HepG2 (cell line): ENCODE results near the gene DNAJB6. TPM values are rescaled to one million over a fixed set of nuclear protein-coding genes. Genes with fewer than 3 reads are reported as not detected.

Experiments used
- ESRRA ChIP-seq: sonication (generic); formaldehyde crosslinking; IDR thresholded peaks from 2 replicates; pipeline ENCODE4 v1.5.1; 2020; ENCODE audit warnings: mild to moderate bottlenecking, low read depth, missing genetic modification reagents
- FOXA1 ChIP-seq, 2 experiments: fragments of 450-650 bp in 1 of 2; sonication (generic) in 1 of 2; formaldehyde crosslinking in 1 of 2; IDR thresholded peaks; 2 replicates each; pipeline versions ENCODE4 v1.4.0 to v1.6.1; 2016 to 2020; ENCODE audit warnings: missing genetic modification reagents in 1 of 2
- HIVEP1 ChIP-seq: sonication (generic); formaldehyde crosslinking; IDR thresholded peaks from 2 replicates; pipeline ENCODE4 v1.4.0; 2020; ENCODE audit warnings: mild to moderate bottlenecking, missing genetic modification reagents
- ISX ChIP-seq: sonication (generic); formaldehyde crosslinking; conservative IDR thresholded peaks from 2 replicates; pipeline ENCODE4 v1.5.0; 2020; ENCODE audit warnings: missing genetic modification reagents
- MBNL3 ChIP-seq: fragments of 250-450 bp; sonication (Bioruptor Pico); conservative IDR thresholded peaks from 2 replicates; pipeline ENCODE4 v1.8.0; 2022; ENCODE audit warnings: mild to moderate bottlenecking, inconsistent platforms
- NFATC3 ChIP-seq: sonication (generic); formaldehyde crosslinking; IDR thresholded peaks from 2 replicates; pipeline ENCODE4 v1.5.1; 2020; ENCODE audit warnings: mild to moderate bottlenecking, missing genetic modification reagents
- NFIC ChIP-seq: IDR thresholded peaks from 2 replicates; pipeline ENCODE4 v1.6.1; 2012; ENCODE audit warnings: mild to moderate bottlenecking, low read length, inconsistent platforms
- NR3C1 ChIP-seq: sonication (generic); formaldehyde crosslinking; IDR thresholded peaks from 2 replicates; pipeline ENCODE4 v1.4.0; 2020; ENCODE audit warnings: missing genetic modification reagents
- PTBP1 ChIP-seq: fragments of 200-400 bp; formaldehyde crosslinking; IDR thresholded peaks from 2 replicates; pipeline ENCODE4 v1.6.1; 2018; ENCODE audit warnings: low read length, low read depth; ENCODE audit not compliant: poor library complexity, severe bottlenecking
- RNF2 ChIP-seq: fragments of 450-650 bp; conservative IDR thresholded peaks from 2 replicates; pipeline ENCODE4 v1.6.1; 2016; ENCODE audit warnings: low read depth
- SAP130 ChIP-seq: IDR thresholded peaks from 2 replicates; pipeline ENCODE4 v1.6.1; 2016; ENCODE audit warnings: low read depth
- TCF12 ChIP-seq, 2 experiments: fragments of 450-650 bp in 1 of 2; sonication (generic) in 1 of 2; formaldehyde crosslinking in 1 of 2; IDR thresholded peaks; 2 replicates each; pipeline versions ENCODE4 v1.6.1 to v1.8.0; 2017 to 2022; ENCODE audit warnings: antibody characterized with exemption in 1 of 2, mild to moderate bottlenecking in 1 of 2, missing genetic modification reagents in 1 of 2, moderate library complexity in 1 of 2
- TFE3 ChIP-seq: IDR thresholded peaks from 2 replicates; pipeline ENCODE4 v1.6.1; 2016
- XRCC5 ChIP-seq: fragments of 200-400 bp; formaldehyde crosslinking; optimal IDR thresholded peaks from 2 replicates; pipeline ENCODE3; 2017; ENCODE audit warnings: mild to moderate bottlenecking, low read length
- ZNF329 ChIP-seq: sonication (generic); formaldehyde crosslinking; IDR thresholded peaks from 2 replicates; pipeline ENCODE4 v1.9.0; 2021; ENCODE audit warnings: low read depth, mild to moderate bottlenecking, missing genetic modification reagents
- ZNF530 ChIP-seq: sonication (generic); formaldehyde crosslinking; IDR thresholded peaks from 2 replicates; pipeline ENCODE4 v1.5.0; 2020; ENCODE audit warnings: low read depth, mild to moderate bottlenecking, missing genetic modification reagents
- polyA plus RNA-seq, 8 experiments: library from polyadenylated mRNA; depleted of rRNA in 3 of 8; stranded (reverse) in 7 of 8; unstranded in 1 of 8; fragments of >200 nt; fragmentation: Illumina TruSeq in 4 of 8; extraction: Trizol in 4 of 8; gene quantifications; 2 replicates each; pipeline versions ENCODE4 v1.2.1 to v1.2.3, GENCODE V29; 2011 to 2016; ENCODE audit warnings: low read depth in 4 of 8, missing spikeins in 1 of 8, mixed read lengths in 1 of 8; ENCODE audit not compliant: insufficient read depth in 1 of 8
- total RNA-seq, 5 experiments: library from RNA; depleted of rRNA; stranded (reverse); fragments of >200 nt; fragmentation: Illumina TruSeq; extraction: Trizol; gene quantifications; 2 replicates each; pipeline ENCODE4 v1.2.3, GENCODE V29; 2016; ENCODE audit warnings: low read depth in 1 of 5
- TF ChIP-seq, protein P1 (sequence below): conservative IDR thresholded peaks from 2 replicates; pipeline ENCODE4 v1.6.1; 2018; ENCODE audit warnings: missing genetic modification reagents
- TF ChIP-seq, protein P2 (sequence below): sonication (generic); formaldehyde crosslinking; IDR thresholded peaks from 2 replicates; pipeline ENCODE4 v1.4.0; 2020; ENCODE audit warnings: missing genetic modification reagents

DNAJB6 gene
- total and polyA plus RNA-seq, 2 of the 13 experiments (the other 11 are each of a cell fraction or from before 2014, with no cell fraction given) = 29.9 to 53.9 TPM

DNA sequence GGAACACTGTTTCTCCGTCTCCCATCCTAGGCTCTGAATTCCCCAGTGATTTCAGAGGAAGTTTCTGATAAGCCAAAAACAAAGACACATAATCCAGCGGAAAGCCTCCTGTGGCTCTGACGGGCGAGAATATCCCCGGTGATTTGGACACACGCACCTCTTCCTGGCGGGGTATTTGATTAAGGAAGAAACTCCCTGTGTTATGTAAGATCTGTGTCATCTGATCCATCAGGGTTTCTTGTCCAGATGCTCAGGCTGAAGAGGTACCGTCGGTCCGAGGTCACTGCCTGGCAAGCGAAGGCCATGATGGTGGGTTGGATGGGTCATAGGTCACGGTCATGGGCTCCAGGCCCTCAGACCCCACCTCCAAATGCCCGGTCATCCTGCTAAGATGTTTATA lies 39.6 kb upstream of the DNAJB6 start (continued):
- no peak for TF ChIP-seq FOXA1 (IDR thresholded peaks at IDR 0.05)
- TF ChIP-seq FOXA1 (CRISPR knock-in tag; IDR thresholded peaks at IDR 0.05) = no peak
- TF ChIP-seq TFE3 (CRISPR knock-in tag) = peak; percentile 49; the same call in 1 of the 2 replicates
- no peak for TF ChIP-seq TCF12 (IDR thresholded peaks at IDR 0.05)
- no peak for TF ChIP-seq TCF12 (CRISPR knock-in tag; IDR thresholded peaks at IDR 0.05)
- TF ChIP-seq SAP130 (CRISPR knock-in tag) = peak; percentile 26; the same call in 1 of the 2 replicates
- no peak for TF ChIP-seq NR3C1 (CRISPR knock-in tag)
- TF ChIP-seq PTBP1 = no peak
- TF ChIP-seq HIVEP1 (CRISPR knock-in tag) = peak; percentile 39; the same call in 1 of the 2 replicates
- TF ChIP-seq ZNF329 (CRISPR knock-in tag) = no peak
- no peak for TF ChIP-seq NFIC
- no peak for TF ChIP-seq NFATC3
- no peak for TF ChIP-seq MBNL3
- no peak for TF ChIP-seq RNF2
- TF ChIP-seq, protein P1, sequence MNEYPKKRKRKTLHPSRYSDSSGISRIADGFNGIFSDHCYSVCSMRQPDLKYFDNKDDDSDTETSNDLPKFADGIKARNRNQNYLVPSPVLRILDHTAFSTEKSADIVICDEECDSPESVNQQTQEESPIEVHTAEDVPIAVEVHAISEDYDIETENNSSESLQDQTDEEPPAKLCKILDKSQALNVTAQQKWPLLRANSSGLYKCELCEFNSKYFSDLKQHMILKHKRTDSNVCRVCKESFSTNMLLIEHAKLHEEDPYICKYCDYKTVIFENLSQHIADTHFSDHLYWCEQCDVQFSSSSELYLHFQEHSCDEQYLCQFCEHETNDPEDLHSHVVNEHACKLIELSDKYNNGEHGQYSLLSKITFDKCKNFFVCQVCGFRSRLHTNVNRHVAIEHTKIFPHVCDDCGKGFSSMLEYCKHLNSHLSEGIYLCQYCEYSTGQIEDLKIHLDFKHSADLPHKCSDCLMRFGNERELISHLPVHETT (CRISPR knock-in tag) = no peak
- TF ChIP-seq ISX (CRISPR knock-in tag) = no peak
- TF ChIP-seq ESRRA (CRISPR knock-in tag) = 0 out of 2 replicates have a peak, but pooled peaks have one; percentile 32
- TF ChIP-seq ZNF530 (CRISPR knock-in tag) = no peak
- TF ChIP-seq, protein P2, sequence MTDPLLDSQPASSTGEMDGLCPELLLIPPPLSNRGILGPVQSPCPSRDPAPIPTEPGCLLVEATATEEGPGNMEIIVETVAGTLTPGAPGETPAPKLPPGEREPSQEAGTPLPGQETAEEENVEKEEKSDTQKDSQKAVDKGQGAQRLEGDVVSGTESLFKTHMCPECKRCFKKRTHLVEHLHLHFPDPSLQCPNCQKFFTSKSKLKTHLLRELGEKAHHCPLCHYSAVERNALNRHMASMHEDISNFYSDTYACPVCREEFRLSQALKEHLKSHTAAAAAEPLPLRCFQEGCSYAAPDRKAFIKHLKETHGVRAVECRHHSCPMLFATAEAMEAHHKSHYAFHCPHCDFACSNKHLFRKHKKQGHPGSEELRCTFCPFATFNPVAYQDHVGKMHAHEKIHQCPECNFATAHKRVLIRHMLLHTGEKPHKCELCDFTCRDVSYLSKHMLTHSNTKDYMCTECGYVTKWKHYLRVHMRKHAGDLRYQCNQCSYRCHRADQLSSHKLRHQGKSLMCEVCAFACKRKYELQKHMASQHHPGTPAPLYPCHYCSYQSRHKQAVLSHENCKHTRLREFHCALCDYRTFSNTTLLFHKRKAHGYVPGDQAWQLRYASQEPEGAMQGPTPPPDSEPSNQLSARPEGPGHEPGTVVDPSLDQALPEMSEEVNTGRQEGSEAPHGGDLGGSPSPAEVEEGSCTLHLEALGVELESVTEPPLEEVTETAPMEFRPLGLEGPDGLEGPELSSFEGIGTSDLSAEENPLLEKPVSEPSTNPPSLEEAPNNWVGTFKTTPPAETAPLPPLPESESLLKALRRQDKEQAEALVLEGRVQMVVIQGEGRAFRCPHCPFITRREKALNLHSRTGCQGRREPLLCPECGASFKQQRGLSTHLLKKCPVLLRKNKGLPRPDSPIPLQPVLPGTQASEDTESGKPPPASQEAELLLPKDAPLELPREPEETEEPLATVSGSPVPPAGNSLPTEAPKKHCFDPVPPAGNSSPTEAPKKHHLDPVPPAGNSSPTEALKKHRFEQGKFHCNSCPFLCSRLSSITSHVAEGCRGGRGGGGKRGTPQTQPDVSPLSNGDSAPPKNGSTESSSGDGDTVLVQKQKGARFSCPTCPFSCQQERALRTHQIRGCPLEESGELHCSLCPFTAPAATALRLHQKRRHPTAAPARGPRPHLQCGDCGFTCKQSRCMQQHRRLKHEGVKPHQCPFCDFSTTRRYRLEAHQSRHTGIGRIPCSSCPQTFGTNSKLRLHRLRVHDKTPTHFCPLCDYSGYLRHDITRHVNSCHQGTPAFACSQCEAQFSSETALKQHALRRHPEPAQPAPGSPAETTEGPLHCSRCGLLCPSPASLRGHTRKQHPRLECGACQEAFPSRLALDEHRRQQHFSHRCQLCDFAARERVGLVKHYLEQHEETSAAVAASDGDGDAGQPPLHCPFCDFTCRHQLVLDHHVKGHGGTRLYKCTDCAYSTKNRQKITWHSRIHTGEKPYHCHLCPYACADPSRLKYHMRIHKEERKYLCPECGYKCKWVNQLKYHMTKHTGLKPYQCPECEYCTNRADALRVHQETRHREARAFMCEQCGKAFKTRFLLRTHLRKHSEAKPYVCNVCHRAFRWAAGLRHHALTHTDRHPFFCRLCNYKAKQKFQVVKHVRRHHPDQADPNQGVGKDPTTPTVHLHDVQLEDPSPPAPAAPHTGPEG (CRISPR knock-in tag) = no peak
- no peak for TF ChIP-seq XRCC5
